Measurements from ENCODE around the gene S100A3.
"Not testable (repeated sequence)": the region's sequence is repeated elsewhere in the genome, so short reads cannot be mapped to it uniquely, and the experiment has no call there.

The S100A3 gene

GRCh38 chr1:153548722-153549688, at the start of gene S100A3:
TSS of gene S100A3 (minus strand) at chr1:153549258. CDS start at chr1:153548485, 773 bp downstream.
- no peak for DNase-seq (ENCODE audit: low read depth in 2 of 2, low spot score in 1 of 2)

GRCh38 chr1:153598309-153599172, 49.5 kb upstream of the S100A3 start:
- no peak for DNase-seq (ENCODE audit: low read depth in 2 of 2, low spot score in 1 of 2)

- DNase-seq (ENCODE audit: low read depth in 2 of 2, low spot score in 1 of 2), result no peak
Measured at GRCh38 chr1:153597206-153597605, 48.1 kb upstream of the S100A3 start.

- no peak for DNase-seq (ENCODE audit: low read depth in 2 of 2, low spot score in 1 of 2)
Measured at GRCh38 chr1:153592748-153593147, 43.7 kb upstream of the S100A3 start.

- DNase-seq (ENCODE audit: low read depth in 2 of 2, low spot score in 1 of 2), result no peak
Measured at GRCh38 chr1:153588482-153588881, 39.4 kb upstream of the S100A3 start.

GRCh38 chr1:153588033-153588432, 39.0 kb upstream of the S100A3 start:
- not testable (repeated sequence) for DNase-seq (ENCODE audit: low read depth in 2 of 2, low spot score in 1 of 2)

GRCh38 chr1:153587314-153587713, 38.3 kb upstream of the S100A3 start:
- no peak for DNase-seq (ENCODE audit: low read depth in 2 of 2, low spot score in 1 of 2)

GRCh38 chr1:153586347-153586746, 37.3 kb upstream of the S100A3 start:
- DNase-seq (ENCODE audit: low read depth in 2 of 2, low spot score in 1 of 2), result no peak

- no peak for DNase-seq (ENCODE audit: low read depth in 2 of 2, low spot score in 1 of 2)
Measured at GRCh38 chr1:153585006-153585405, 35.9 kb upstream of the S100A3 start.

- DNase-seq (ENCODE audit: low read depth in 2 of 2, low spot score in 1 of 2), result no peak
Measured at GRCh38 chr1:153583976-153584375, 34.9 kb upstream of the S100A3 start.

- DNase-seq (ENCODE audit: low read depth in 2 of 2, low spot score in 1 of 2), result not testable (repeated sequence)
Measured at GRCh38 chr1:153583514-153583913, 34.5 kb upstream of the S100A3 start.

GRCh38 chr1:153582836-153583235, 33.8 kb upstream of the S100A3 start:
- not testable (repeated sequence) for DNase-seq (ENCODE audit: low read depth in 2 of 2, low spot score in 1 of 2)

GRCh38 chr1:153578936-153579335, 29.9 kb upstream of the S100A3 start:
- DNase-seq (ENCODE audit: low read depth in 2 of 2, low spot score in 1 of 2), result no peak

- DNase-seq (ENCODE audit: low read depth in 2 of 2, low spot score in 1 of 2), result no peak
Measured at GRCh38 chr1:153578490-153578889, 29.4 kb upstream of the S100A3 start.

- DNase-seq (ENCODE audit: low read depth in 2 of 2, low spot score in 1 of 2), result no peak
Measured at GRCh38 chr1:153577624-153578051, 28.6 kb upstream of the S100A3 start.

GRCh38 chr1:153577138-153577537, 28.1 kb upstream of the S100A3 start:
- no peak for DNase-seq (ENCODE audit: low read depth in 2 of 2, low spot score in 1 of 2)

- not testable (repeated sequence) for DNase-seq (ENCODE audit: low read depth in 2 of 2, low spot score in 1 of 2)
Measured at GRCh38 chr1:153575497-153575896, 26.4 kb upstream of the S100A3 start.

GRCh38 chr1:153575081-153575491, 26.0 kb upstream of the S100A3 start:
- DNase-seq (ENCODE audit: low read depth in 2 of 2, low spot score in 1 of 2), result not testable (repeated sequence)

GRCh38 chr1:153573351-153573750, 24.3 kb upstream of the S100A3 start:
- no peak for DNase-seq (ENCODE audit: low read depth in 2 of 2, low spot score in 1 of 2)

- peak in 1 of 2 donors; percentile 18 for DNase-seq (ENCODE audit: low read depth in 2 of 2, low spot score in 1 of 2)
Measured at GRCh38 chr1:153572569-153573015, 23.5 kb upstream of the S100A3 start.

- DNase-seq (ENCODE audit: low read depth in 2 of 2, low spot score in 1 of 2), result no peak
Measured at GRCh38 chr1:153571706-153572105, 22.6 kb upstream of the S100A3 start.

GRCh38 chr1:153570874-153571273, 21.8 kb upstream of the S100A3 start:
- no peak for DNase-seq (ENCODE audit: low read depth in 2 of 2, low spot score in 1 of 2)

All from stimulated activated CD8-positive, alpha-beta memory T cell treated with anti-CD3 and anti-CD28 coated beads, Interleukin-4, amount 100 ng/mL, for 1 hour (primary cell).